Measurements from ENCODE around the gene TOR2A. TPM values are rescaled to one million over a fixed set of nuclear protein-coding genes. Genes with fewer than 3 reads are reported as not detected.
A peak's percentile ranks its signal among the peaks of the same experiment; 100 is the strongest.
"Not testable (repeated sequence)": the region's sequence is repeated elsewhere in the genome, so short reads cannot be mapped to it uniquely, and the experiment has no call there.

Gene TOR2A
- total RNA-seq, 1 donor from 2014 or later: 5.5 TPM

GRCh38 chr9:127761061-127761460, 26.0 kb upstream of the TOR2A start:
- DNase-seq (ENCODE audit: low spot score): no peak
- H3K27me3 ChIP-seq: peaks cover 9% of the 10 kb centered on the region
- Mint-ChIP-seq H3K36me3 (no peaks in the 10 kb centered on the region), H3K27ac (no peak overlapping the region), H3K27me3 (ENCODE audit: insufficient read depth, low read depth) (peaks cover 23% of the 10 kb centered on the region), H3K4me1 (peaks cover 28% of the 10 kb centered on the region), H3K4me3 (no peak overlapping the region), H3K9me3 (no peaks in the 10 kb centered on the region)
- no peak overlapping the region for H2AFZ ChIP-seq (replicated peaks)
- H3K79me2 ChIP-seq (ENCODE audit: low read depth): no peaks in the 10 kb centered on the region
- H3K4me3 ChIP-seq: no peak overlapping the region
- H3K27ac ChIP-seq: no peak overlapping the region
- H3K36me3 ChIP-seq: no peaks in the 10 kb centered on the region
- H3K4me2 ChIP-seq: no peak overlapping the region
- TF ChIP-seq CTCF (IDR thresholded peaks at IDR 0.05) (no peak), EZH2phosphoT487 (IDR thresholded peaks at IDR 0.05) (no peak), EZH2 (IDR thresholded peaks at IDR 0.05) (no peak)
- H3K4me1 ChIP-seq: peaks cover 10% of the 10 kb centered on the region
- no peaks in the 10 kb centered on the region for H3K9me3 ChIP-seq (ENCODE audit: low read depth)
- H3F3A ChIP-seq (ENCODE audit: low read depth): peaks cover under 1% of the 10 kb centered on the region
- no peak overlapping the region for H3K9ac ChIP-seq
- peaks cover under 1% of the 10 kb centered on the region for H4K20me1 ChIP-seq (ENCODE audit: low read depth)

DNA sequence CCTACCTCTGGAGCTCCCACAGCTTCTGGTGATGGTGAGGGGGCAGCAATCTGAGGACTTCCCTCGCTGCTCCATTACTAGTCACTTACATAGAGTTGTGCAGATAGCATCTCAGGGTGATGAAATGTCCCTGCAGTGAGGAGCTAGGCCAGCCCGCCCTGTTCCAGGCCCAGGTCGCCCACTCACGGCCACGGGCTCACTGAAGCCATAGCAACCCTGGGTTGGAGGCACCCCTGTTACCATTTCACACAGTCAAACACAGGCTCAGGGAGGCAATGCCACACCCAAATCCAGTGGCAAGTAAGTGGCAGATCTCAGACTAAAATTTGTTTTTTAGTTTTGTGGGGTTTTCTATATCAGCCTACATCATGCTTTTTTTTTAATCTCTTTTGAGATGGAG, 23.7 kb upstream of the TOR2A start:
- Mint-ChIP-seq H3K4me3 (no peak overlapping the region), H3K36me3 (no peaks in the 10 kb centered on the region), H3K9me3 (no peaks in the 10 kb centered on the region), H3K27ac (no peak overlapping the region), H3K4me1 (peaks cover 24% of the 10 kb centered on the region), H3K27me3 (ENCODE audit: insufficient read depth, low read depth) (peaks cover 21% of the 10 kb centered on the region)
- Histone ChIP-seq H3K27ac (no peak overlapping the region), H3F3A (ENCODE audit: low read depth) (peaks cover 16% of the 10 kb centered on the region), H3K79me2 (ENCODE audit: low read depth) (no peaks in the 10 kb centered on the region), H3K4me2 (no peak overlapping the region), H2AFZ (replicated peaks) (no peak overlapping the region), H3K9ac (no peak overlapping the region), H4K20me1 (ENCODE audit: low read depth) (peaks cover 15% of the 10 kb centered on the region), H3K9me3 (ENCODE audit: low read depth) (no peaks in the 10 kb centered on the region), H3K36me3 (no peaks in the 10 kb centered on the region), H3K4me3 (no peak overlapping the region), H3K27me3 (peaks cover 26% of the 10 kb centered on the region), H3K4me1 (peaks cover 16% of the 10 kb centered on the region)
- TF ChIP-seq EZH2 (IDR thresholded peaks at IDR 0.05) (no peak), CTCF (IDR thresholded peaks at IDR 0.05) (no peak)
- DNase-seq (ENCODE audit: low spot score): no peak

- Histone ChIP-seq H3K27me3 (peaks cover 47% of the 10 kb centered on the region), H3F3A (ENCODE audit: low read depth) (peaks cover 18% of the 10 kb centered on the region), H4K20me1 (ENCODE audit: low read depth) (peaks cover 36% of the 10 kb centered on the region), H3K4me1 (peaks cover 10% of the 10 kb centered on the region)
- H3K36me3 Mint-ChIP-seq; H3K9me3 Mint-ChIP-seq; H3K36me3 ChIP-seq; H3K9ac ChIP-seq; H3K4me3 Mint-ChIP-seq; H3K4me1 Mint-ChIP-seq; H2AFZ ChIP-seq (replicated peaks); H3K4me2 ChIP-seq; H3K27ac ChIP-seq; H3K9me3 ChIP-seq (ENCODE audit: low read depth); H3K79me2 ChIP-seq (ENCODE audit: low read depth); DNase-seq (ENCODE audit: low spot score); H3K27ac Mint-ChIP-seq; H3K4me3 ChIP-seq: not testable (repeated sequence)
- peaks cover 34% of the 10 kb centered on the region for H3K27me3 Mint-ChIP-seq (ENCODE audit: insufficient read depth, low read depth)
Observed at GRCh38 chr9:127756776-127757175, 21.7 kb upstream of the TOR2A start.

DNA sequence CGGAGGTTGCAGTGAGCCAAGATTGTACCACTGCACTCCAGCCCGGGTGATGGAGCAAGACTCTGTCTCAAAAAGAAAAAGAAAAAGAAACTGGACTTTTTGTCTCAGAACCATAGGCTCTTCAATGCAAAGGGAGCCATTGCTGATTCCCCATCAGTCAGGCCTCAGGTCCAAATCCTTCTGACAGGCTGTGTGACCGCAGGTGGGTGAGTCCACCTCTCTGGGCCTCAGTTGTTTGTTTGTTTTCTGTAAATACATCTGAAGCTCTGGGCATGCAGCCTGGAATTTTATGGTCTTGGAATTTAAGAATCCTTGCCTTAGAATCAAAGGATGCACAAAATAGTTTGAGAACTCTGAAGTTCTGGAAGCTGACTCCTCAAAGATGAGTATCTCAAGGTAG, 21.1 kb upstream of the TOR2A start:
- Histone ChIP-seq H2AFZ (replicated peaks) (no peak overlapping the region), H3K4me3 (no peak overlapping the region), H3K9ac (no peak overlapping the region), H3K9me3 (ENCODE audit: low read depth) (no peaks in the 10 kb centered on the region), H3K27me3 (peaks cover 50% of the 10 kb centered on the region), H3K79me2 (ENCODE audit: low read depth) (no peaks in the 10 kb centered on the region), H3K4me2 (no peak overlapping the region), H3K4me1 (peaks cover 6% of the 10 kb centered on the region), H3K27ac (no peak overlapping the region), H3K36me3 (no peaks in the 10 kb centered on the region), H3F3A (ENCODE audit: low read depth) (peaks cover 18% of the 10 kb centered on the region), H4K20me1 (ENCODE audit: low read depth) (peaks cover 41% of the 10 kb centered on the region)
- no peak for DNase-seq (ENCODE audit: low spot score)
- peaks cover 4% of the 10 kb centered on the region for H3K4me1 Mint-ChIP-seq
- no peaks in the 10 kb centered on the region for H3K9me3 Mint-ChIP-seq
- no peaks in the 10 kb centered on the region for H3K36me3 Mint-ChIP-seq
- peak overlapping the region; percentile 75 for H3K4me3 Mint-ChIP-seq
- H3K27me3 Mint-ChIP-seq (ENCODE audit: insufficient read depth, low read depth): peaks cover 34% of the 10 kb centered on the region
- H3K27ac Mint-ChIP-seq: no peak overlapping the region
- TF ChIP-seq CTCF (IDR thresholded peaks at IDR 0.05) (no peak), EZH2phosphoT487 (IDR thresholded peaks at IDR 0.05) (no peak), EZH2 (IDR thresholded peaks at IDR 0.05) (no peak)

Measured in neural progenitor cell (in vitro differentiated cells).